GM12878 (cell line): ENCODE results near the gene RCAN1. TPM values are rescaled to one million over a fixed set of nuclear protein-coding genes. Genes with fewer than 3 reads are reported as not detected.

Experiments
- CEBPB ChIP-seq, 2 experiments: fragments of 150-350 bp in 1 of 2; IDR thresholded peaks; 2 replicates each; pipeline ENCODE4 v1.6.1; 2012 to 2014; ENCODE audit warnings: low read depth in 2 of 2, low read length in 2 of 2, borderline replicate concordance in 1 of 2, inconsistent platforms in 1 of 2
- CREM ChIP-seq: IDR thresholded peaks from 2 replicates; pipeline ENCODE4 v1.6.1; 2014; ENCODE audit warnings: antibody characterized with exemption, low read depth
- FOXM1 ChIP-seq: IDR thresholded peaks from 2 replicates; pipeline ENCODE4 v1.6.1; 2012; ENCODE audit warnings: low read depth, mild to moderate bottlenecking, inconsistent platforms, low read length, moderate library complexity
- IRF4 ChIP-seq: IDR thresholded peaks from 2 replicates; pipeline ENCODE4 v1.6.1; 2011; ENCODE audit warnings: low read depth, low read length
- MEF2B ChIP-seq: fragments of 450-650 bp; IDR thresholded peaks from 2 replicates; pipeline ENCODE4 v1.6.1; 2018; ENCODE audit warnings: mild to moderate bottlenecking, moderate library complexity; ENCODE audit not compliant: partially characterized antibody, poor library complexity, severe bottlenecking
- NKRF ChIP-seq: fragments of 450-650 bp; conservative IDR thresholded peaks from 2 replicates; pipeline ENCODE4 v1.6.1; 2017; ENCODE audit warnings: mild to moderate bottlenecking, moderate library complexity
- RELB ChIP-seq: fragments of 450-650 bp; IDR thresholded peaks from 2 replicates; pipeline ENCODE4 v1.6.1; 2017; ENCODE audit warnings: low read depth, mild to moderate bottlenecking, moderate library complexity
- RUNX3 ChIP-seq: IDR thresholded peaks from 2 replicates; pipeline ENCODE4 v1.6.1; 2012; ENCODE audit warnings: low read length, inconsistent platforms
- SMARCA5 ChIP-seq: fragments of 450-650 bp; IDR thresholded peaks from 2 replicates; pipeline ENCODE4 v1.6.1; 2017; ENCODE audit warnings: mild to moderate bottlenecking
- TAF1 ChIP-seq: IDR thresholded peaks from 2 replicates; pipeline ENCODE4 v1.6.1; 2011; ENCODE audit warnings: mild to moderate bottlenecking, low read depth, low read length, borderline replicate concordance
- TCF3 ChIP-seq: IDR thresholded peaks from 2 replicates; pipeline ENCODE4 v1.6.1; 2012; ENCODE audit warnings: low read depth, mild to moderate bottlenecking, low read length, borderline replicate concordance; ENCODE audit not compliant: insufficient read depth
- ZNF217 ChIP-seq: fragments of 450-650 bp; IDR thresholded peaks from 2 replicates; pipeline ENCODE4 v1.6.1; 2017; ENCODE audit warnings: antibody characterized with exemption, mild to moderate bottlenecking
- ZNF274 ChIP-seq: IDR thresholded peaks from one replicate; pipeline ENCODE4 v1.8.0; 2011; ENCODE audit not compliant: insufficient read length, insufficient read depth
- ZNF687 ChIP-seq: fragments of 450-650 bp; IDR thresholded peaks from 2 replicates; pipeline ENCODE4 v1.6.1; 2017; ENCODE audit warnings: mild to moderate bottlenecking, moderate library complexity
- polyA plus RNA-seq, 11 experiments: library from polyadenylated mRNA; depleted of rRNA in 4 of 11; unstranded in 6 of 11; stranded (reverse) in 5 of 11; fragments of >200 nt; fragmentation: Nextera tagmentation in 4 of 11; fragmentation: Illumina TruSeq in 1 of 11; extraction: Ambion mirVana in 4 of 11; extraction: Trizol in 1 of 11; gene quantifications; 1 replicate in 1 of 11; 2 replicates in 10 of 11; pipeline versions ENCODE4 v1.2.1 to v1.2.3, GENCODE V29; 2011 to 2016; ENCODE audit warnings: inconsistent platforms in 2 of 11, missing spikeins in 2 of 11, low read depth in 1 of 11
- total RNA-seq, 4 experiments: library from RNA; depleted of rRNA in 3 of 4; stranded (reverse); fragments of >200 nt in 3 of 4; fragmentation: Illumina TruSeq in 1 of 4; extraction: Trizol in 1 of 4; gene quantifications; 2 replicates each; pipeline versions ENCODE4 v1.2.1 to v1.2.3, GENCODE V29; 2013 to 2021
- TF ChIP-seq, protein P1 (sequence below): fragments of 450-650 bp; IDR thresholded peaks from 2 replicates; pipeline ENCODE4 v1.6.1; 2016; ENCODE audit warnings: mild to moderate bottlenecking, moderate library complexity, borderline replicate concordance
- TF ChIP-seq, protein P2 (sequence below): IDR thresholded peaks from 2 replicates; pipeline ENCODE4 v1.6.1; 2012; ENCODE audit warnings: low read depth, low read length, improper control_type of control experiment

The RCAN1 gene
- total and polyA plus RNA-seq, 10 of the 15 experiments (the other 5 are each of a cell fraction or from before 2014, with no cell fraction given), result 2.8 to 12.9 (median 10.5) TPM

DNA sequence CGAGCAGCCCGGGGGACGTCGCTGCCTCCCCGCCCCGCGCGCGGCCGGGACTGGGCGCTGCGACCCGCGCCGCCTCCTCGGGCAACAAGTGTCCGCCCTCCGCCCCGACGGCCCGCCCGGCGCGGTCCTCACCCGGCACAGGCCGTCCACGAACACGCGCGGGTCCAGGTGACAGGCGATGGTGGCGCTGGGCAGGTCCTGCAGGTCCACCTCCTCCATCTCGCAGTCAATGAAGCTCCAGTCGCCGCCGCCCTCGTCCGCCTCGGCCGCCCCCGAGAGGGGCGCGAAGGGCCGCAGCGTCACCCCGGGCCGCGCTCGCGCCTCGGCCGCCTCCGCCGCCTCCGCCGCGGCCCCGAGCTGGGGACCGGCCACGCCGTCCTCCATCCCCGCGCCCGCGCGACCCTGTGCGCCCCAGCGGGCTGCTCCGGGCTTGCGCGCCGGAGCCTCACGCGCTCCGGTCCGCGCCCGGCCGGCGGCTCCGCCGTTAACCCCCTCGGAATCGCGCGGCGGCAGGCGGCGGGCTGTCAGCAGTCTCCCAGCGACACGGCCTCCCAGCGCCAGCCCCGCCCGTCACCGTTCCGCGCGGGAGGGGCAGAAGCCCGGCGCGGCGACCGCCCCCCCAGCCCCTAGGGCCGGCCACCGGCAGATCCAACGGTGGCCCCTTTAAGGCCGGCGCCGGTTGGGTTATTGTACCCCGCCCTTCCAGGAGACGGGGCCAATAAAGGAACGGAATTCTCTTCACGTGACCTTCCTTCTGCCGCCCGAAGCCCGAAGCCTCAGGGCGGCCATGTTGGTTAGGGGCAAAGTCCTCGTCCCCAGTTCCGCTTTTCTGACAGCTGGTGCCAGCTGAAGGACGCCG, at the start of gene RCAN1 (continued):
- TF ChIP-seq, protein P1, sequence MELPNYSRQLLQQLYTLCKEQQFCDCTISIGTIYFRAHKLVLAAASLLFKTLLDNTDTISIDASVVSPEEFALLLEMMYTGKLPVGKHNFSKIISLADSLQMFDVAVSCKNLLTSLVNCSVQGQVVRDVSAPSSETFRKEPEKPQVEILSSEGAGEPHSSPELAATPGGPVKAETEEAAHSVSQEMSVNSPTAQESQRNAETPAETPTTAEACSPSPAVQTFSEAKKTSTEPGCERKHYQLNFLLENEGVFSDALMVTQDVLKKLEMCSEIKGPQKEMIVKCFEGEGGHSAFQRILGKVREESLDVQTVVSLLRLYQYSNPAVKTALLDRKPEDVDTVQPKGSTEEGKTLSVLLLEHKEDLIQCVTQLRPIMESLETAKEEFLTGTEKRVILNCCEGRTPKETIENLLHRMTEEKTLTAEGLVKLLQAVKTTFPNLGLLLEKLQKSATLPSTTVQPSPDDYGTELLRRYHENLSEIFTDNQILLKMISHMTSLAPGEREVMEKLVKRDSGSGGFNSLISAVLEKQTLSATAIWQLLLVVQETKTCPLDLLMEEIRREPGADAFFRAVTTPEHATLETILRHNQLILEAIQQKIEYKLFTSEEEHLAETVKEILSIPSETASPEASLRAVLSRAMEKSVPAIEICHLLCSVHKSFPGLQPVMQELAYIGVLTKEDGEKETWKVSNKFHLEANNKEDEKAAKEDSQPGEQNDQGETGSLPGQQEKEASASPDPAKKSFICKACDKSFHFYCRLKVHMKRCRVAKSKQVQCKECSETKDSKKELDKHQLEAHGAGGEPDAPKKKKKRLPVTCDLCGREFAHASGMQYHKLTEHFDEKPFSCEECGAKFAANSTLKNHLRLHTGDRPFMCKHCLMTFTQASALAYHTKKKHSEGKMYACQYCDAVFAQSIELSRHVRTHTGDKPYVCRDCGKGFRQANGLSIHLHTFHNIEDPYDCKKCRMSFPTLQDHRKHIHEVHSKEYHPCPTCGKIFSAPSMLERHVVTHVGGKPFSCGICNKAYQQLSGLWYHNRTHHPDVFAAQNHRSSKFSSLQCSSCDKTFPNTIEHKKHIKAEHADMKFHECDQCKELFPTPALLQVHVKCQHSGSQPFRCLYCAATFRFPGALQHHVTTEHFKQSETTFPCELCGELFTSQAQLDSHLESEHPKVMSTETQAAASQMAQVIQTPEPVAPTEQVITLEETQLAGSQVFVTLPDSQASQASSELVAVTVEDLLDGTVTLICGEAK, result peak; percentile 54; the same call in 1 of the 2 replicates
- TF ChIP-seq CEBPB (IDR thresholded peaks at IDR 0.05; ENCODE audit: borderline replicate concordance in 1 of 2, low read depth in 2 of 2, low read length in 2 of 2), result no peak
- TF ChIP-seq IRF4, result peak; percentile 79
- no peak for TF ChIP-seq MEF2B
- peak; percentile 73 for TF ChIP-seq CREM
- TF ChIP-seq, protein P2, sequence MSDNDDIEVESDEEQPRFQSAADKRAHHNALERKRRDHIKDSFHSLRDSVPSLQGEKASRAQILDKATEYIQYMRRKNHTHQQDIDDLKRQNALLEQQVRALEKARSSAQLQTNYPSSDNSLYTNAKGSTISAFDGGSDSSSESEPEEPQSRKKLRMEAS, result peak; percentile 99
- TF ChIP-seq ZNF274, result no peak
- TF ChIP-seq NKRF, result peak; percentile 69; the same call in 1 of the 2 replicates
- TF ChIP-seq TCF3, result peak; percentile 97
- peak; percentile 98 for TF ChIP-seq RELB
- peak; percentile 54 for TF ChIP-seq RUNX3
- no peak for TF ChIP-seq FOXM1
- no peak for TF ChIP-seq ZNF217
- no peak for TF ChIP-seq SMARCA5
- no peak; the same call in 1 of the 2 replicates for TF ChIP-seq TAF1
- no peak for TF ChIP-seq ZNF687
